ENCODE measurements around the gene CTAGE1.
"Not testable (repeated sequence)": the region's sequence is repeated elsewhere in the genome, so short reads cannot be mapped to it uniquely, and the experiment has no call there.

CTAGE1 gene, protein sequence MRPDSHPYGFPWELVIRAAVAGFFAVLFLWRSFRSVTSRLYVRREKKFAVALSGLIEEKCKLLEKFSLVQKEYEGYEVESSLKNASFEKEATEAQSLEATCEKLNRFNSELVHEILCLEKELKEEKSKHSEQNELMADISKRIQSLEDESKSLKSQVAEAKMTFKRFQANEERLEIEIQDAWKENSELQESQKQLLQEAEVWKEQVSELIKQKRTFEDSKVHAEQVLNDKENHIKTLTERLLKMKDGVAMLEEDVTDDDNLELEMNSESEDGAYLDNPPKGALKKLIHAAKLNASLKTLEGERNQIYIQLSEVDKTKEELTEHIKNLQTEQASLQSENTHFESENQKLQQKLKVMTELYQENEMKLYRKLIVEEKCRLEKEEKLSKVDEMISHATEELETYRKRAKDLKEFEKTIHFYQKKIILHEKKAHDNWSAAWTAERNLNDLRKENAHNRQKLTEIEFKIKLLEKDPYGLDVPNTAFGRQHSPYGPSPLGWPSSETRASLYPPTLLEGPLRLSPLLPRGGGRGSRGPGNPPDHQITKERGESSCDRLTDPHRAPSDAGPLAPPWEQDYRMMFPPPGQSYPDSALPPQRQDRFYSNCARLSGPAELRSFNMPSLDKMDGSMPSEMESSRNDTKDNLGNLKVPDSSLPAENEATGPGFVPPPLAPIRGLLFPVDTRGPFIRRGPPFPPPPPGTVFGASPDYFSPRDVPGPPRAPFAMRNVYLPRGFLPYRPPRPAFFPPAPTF

DNA sequence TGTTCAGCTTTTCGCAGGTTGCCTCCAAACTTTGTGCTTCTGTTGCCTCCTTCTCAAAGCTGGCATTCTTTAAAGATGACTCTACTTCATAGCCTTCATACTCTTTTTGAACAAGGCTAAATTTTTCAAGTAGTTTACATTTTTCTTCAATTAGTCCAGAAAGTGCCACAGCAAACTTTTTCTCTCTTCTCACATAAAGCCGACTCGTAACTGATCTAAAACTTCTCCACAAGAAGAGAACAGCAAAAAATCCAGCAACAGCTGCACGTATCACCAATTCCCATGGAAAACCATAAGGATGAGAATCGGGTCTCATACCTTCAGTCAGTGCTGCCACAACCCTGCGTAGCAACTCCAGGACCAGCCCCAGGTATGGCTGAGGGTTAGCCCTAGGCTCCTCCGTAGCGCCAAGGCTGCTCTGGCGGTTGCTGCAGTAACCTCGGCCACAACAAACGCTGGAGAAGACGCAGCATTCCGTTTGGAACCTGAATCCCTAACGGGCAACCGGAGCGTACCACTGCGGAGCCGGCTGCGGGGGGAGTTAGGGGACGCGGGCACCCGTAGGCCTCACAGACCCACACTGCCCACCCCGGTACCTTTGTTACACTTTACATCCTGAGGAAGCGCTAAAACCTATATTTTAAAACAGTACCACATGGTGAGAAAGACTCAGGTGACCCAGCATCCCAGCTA, at the start of gene CTAGE1:
Gene CTAGE1 (minus strand): TSS at position 420 of the 693 bp plus-strand sequence. CDS start 104 bp downstream, at position 316.
- no peak for DNase-seq

DNA sequence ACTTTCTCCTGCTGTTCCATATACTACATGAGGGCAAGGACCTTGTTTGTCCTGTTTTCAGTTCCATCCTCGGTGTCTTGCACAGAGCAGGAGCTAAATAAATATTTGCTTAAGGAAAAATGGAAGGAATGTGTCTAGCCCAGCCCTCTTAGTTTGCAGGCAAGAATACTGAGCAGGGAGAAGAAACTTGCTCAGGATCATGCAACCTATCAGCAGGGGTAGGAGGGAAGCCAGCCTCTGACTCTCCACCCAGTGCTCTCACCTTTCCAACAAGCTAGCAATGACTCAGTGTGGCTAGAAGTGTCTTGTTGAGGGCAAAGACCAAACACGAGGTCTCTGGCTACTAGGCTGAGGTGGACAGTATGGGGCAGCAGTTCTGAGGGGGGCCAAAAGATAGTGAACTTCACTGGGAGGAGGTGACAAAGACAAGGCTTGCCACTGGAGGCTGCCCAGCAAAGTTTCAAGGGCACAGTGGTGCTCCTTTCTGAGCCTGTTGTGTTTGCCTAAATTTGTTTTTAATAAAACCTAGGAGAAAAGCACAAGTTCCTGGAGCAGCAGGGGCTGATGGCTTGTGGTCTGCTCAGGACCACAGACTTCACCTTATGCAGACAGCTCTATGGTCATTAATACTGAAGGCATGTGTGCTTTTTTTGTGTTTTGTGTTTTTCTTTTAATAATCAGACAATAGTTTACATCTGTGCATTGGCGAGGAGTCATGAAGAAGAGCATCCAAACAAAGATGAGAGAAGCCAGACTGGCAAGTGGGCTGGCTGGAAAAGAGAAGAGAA, 49.1 kb upstream of the CTAGE1 start:
- DNase-seq, result no peak

DNA sequence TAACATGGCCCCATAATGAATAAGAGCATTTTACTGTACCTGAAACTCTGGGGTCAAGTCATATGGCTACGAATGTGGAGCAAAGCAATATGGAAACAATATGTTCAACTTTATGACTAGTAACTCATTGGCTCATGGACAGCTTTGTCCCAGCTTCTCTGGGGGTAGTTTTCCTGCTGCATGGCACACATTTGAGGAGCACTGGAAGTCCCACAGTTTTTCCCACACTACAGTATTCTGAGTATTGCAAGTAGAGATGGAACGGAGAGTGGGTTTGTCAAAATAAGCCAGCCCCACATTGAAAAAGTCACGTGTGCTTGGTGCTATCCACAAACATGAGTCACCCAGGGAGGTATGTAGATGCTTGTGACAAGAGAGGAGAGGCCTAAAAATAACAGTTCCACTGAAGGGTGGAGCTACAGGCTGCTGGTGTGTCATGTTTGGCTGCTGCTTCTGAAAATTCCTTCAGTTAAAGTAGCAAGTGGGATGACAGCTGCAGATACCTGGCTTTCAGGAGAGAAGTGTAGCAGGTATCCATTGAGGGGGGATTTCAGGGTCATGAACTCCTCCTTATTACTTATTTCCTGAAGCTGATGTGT, 48.2 kb upstream of the CTAGE1 start:
- DNase-seq, result no peak

DNA sequence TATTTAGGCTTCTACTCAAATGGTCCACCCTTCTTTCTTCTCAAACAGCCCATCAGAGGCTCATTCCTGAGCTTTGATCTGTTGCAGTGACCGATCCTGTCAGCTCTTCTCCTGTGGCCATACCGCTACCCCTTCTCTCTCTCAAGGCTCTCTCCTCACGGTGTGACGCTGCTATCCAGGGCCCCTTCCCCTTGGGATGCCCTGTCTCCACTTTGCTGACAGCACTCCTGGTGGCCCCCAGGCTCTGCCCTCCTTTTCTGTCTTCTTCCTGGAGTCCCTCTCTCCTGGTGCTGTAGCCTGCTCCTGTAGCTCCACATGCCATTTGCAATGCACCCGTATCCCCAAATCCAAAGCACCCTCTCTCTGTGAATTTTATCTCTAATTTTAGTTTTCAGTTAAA, 45.4 kb upstream of the CTAGE1 start:
- no peak for DNase-seq

DNA sequence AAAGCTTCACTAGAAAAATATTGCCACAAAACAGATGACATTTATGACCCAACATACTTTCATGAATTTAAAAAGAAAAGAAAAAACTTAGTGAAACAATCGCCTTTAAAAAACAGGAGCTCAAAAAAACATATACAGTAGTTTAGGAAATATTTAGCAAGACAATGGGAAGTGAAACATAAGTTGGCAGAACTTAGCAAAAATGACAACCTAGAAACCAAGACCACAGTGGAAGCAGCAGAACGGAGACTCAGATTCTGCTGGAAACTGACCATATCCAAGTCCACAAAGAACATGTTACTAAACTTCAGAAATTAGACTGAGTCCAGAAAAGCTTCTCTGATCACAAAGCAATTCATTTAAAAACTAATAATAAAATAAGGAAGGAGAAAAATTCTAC, 41.8 kb upstream of the CTAGE1 start:
- no peak for DNase-seq

DNA sequence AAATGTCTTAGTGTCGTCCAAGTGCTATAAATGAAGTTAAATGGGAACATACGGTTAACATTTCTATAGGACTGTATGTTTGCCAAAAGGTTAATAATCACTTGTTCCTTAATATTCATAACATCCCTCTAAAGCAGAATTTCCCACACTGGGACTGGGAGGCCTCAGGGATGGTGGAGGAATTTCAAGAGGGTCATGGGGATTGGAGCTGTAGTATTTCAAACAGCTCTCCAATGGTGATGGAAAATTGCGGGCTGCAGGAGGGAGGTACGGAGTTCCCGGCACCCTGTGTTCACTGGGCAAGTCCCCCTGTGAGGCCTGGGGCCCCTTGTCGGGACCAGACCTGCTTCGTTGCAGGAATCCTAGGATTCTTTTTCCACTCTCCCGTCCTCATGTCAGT, 39.8 kb upstream of the CTAGE1 start:
- no peak for DNase-seq

DNA sequence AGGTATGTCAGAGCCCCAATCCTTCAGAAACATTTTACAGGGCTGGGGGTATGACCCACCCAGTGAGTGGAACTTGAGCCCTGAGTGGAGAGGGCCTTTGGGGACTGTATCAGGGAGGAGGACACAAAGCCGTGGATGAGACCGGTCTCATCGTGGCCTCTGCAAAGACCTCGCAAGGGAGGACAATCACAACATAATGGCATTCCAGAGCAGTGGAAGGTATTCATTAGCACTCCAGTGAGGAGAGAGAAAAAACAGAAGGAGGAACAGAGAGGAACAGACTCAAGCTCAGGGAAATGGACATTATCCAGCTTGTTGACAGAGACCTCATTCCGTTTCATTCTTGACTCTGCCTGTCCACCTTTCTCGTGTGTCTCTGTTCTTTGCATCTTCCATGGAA, 38.8 kb upstream of the CTAGE1 start:
- DNase-seq, result no peak

DNA sequence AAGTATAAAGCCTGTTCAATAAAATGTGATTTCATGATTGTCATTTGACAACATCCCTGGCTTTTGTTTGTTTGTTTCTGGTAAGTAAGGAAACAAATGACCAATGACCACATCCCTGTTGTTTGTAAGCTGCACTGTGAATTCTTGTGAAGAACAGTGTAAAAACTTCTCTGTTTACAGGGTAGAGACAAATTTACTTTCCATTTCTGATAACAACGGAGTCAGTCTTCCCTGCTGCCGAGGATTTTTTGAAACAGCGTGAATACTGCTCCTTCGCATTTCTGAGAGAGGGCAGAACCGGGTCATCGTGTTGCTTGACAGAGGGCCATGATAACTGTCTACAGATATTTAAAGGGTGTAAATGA, 38.4 kb upstream of the CTAGE1 start:
- DNase-seq, result no peak

DNA sequence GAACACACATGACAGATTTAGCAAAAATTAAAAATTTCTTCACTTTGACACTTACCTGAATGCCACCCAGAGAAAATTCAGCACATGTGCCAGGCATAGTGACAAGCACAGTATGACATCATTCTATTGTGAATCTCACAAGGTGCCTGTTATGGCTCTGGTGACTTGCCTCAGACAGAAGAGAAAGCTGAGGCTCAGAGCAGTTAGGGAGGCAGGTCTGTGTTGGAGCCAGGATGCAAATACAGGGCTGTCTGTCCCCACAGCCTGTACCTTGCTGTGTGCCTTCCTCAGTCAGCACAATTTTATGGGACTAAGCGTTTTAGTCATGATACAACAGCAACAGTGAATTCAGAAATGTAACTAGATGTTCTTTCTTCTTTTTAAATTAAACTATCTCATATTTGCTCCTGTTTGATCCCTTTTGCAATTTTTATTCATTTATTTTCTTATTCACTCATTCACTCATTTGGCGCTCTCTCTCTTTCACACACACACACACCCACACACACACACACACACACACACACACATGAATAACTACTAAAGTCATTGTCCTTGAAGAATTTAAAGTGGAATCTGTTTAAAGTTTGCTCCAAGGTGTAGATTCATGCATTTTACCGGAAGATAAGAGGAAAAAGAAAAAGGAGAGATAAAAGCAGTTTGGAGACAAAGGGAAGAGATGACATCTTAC, 37.9 kb upstream of the CTAGE1 start:
- no peak for DNase-seq

DNA sequence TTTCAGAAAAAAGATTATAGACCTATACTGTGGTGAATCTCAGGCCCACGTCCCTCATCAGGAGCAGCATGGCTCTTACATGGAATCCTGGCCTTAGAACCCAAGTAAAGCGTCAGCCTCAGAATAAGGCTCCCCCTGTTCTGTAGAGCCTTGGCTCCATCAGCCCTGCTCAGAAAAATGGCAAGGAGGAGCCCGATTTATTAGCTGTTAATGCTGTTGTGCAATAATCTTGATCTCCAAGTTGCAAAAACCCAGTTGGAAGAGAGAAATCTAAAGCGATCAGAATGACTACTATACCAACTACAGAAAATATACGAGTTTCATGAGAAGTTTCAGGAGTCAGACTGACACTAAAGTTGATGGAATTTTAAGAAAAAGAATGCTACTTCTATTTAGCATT, 35.6 kb upstream of the CTAGE1 start:
- DNase-seq, result no peak

DNA sequence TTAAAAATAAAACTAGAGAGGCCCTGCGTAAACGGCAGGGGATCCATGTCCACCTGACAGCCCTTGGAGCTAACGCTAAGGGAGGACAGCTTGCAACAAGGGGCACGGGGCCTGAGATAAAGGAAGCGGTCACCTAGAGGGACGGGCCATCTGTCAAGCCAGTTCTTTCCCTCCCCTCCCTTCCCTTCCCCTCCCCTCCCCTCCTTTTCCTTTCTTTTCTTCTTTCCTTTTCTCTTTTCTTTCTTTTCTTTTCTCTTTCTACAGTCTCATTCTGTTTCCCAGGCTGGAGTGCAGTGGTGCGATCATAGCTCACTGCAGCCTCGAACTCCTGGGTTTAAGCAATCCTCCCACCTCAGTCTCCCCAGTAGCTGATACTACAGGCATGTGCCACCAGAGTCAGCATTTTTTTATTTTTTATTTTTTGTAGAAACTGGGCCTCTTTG, 34.5 kb upstream of the CTAGE1 start:
- no peak for DNase-seq

DNA sequence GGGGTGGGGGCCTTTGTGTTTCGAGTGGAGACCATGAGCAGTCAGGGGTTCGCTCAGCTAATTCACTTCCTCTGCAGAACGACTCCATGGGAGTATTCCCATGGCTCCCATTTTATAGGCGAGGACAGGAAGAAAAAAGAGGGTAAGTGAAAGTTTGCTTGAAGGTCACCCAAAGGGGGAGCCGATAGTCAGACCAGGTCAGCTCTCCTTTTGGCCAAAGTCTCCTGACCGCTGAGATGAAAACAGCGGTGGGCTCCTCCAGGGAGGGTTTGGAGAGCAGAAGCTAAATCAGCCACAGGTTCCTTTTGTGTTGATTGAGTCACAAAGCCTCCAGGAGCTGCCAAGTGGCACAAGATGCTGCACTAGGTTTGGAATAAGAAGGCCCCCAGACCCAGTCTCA, 34.1 kb upstream of the CTAGE1 start:
- DNase-seq, result no peak

DNA sequence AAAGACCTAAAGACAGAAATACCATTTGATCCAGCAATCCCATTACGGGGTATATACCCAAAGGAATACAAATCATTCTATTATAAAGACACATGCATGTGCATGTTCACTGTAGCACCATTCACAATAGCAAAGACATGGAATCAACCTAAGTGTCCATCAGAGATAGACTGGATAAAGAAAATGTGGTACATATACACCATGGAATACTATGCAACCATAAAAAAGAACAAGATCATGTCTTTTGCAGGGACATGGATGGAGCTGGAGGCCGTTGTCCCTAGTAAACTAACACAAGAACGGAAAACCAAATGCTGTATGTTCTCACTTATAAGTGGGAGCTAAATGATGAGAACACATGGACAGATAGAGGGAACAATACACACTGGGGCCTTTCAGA, 33.1 kb upstream of the CTAGE1 start:
- DNase-seq, result not testable (repeated sequence)

DNA sequence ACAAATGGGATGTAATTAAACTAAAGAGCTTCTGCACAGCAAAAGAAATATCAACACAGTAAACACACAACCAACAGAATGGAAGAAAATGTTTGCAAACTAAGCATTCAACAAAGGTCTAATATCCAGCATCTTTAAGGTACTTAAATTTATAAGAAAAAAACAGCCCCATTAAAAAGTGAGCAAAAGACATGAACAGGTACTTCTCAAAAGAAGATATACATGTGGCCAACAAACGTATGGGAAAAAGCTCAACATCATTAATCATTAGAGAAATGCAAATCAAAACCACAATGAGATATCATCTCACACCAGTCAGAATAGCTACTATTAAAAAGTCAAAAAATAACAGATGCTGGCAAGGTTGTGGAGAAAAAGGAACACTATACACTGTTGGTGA, 32.6 kb upstream of the CTAGE1 start:
- DNase-seq, result not testable (repeated sequence)

DNA sequence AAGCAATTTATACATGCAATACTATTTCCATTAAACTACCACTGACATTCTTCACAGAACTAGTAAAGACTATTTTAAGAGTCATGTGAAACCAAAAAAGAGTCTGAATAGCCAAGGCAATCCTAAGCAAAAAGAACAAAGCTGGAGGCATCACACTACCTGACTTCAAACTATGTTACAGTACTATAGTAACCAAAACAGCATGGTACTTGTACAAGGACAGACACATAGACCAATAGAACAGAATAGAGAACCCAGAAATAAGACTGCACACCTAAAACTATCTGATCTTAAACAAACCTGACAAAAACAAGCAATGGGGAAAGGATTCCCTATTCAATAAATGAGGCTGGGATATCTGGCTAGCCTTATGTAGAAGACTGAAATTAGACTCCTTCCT, 32.0 kb upstream of the CTAGE1 start:
- not testable (repeated sequence) for DNase-seq

DNA sequence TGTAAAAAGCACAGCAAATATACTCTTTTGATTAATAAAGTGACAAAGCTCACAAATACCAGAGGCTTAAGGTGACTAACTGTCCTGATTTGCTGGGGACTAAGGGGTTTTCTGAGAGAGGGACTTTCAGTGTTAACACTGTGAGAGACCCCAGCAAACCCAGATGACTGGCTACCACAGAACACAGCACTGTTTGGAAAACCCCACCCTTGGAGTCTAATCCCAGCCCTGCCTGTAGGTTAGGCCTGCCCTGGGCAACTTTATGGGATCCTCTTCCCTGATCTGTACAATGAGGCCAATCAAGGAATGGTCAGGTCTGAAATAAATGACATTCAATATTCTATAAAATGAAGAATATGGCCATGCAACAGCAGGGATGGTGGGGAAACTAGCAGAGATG, 30.5 kb upstream of the CTAGE1 start:
- DNase-seq, result no peak

DNA sequence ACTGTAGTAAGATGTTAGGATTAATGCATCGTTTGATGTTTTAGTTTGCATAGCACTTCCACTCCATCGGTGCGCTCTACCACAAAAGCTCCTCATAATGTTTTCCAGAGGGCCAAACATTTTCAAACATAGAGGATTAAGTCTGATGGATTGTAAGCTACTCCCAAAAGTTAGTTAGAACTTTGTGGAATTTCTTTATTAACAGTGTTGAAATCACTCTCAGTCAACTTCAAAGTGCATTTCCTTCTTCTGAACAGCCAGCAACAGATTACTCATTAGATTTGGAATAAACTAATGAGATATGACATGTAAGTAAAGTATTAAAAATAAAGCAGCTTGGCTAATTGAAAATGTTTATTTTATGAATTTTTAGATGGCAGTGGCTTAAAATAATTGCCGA, 30.1 kb upstream of the CTAGE1 start:
- no peak for DNase-seq

DNA sequence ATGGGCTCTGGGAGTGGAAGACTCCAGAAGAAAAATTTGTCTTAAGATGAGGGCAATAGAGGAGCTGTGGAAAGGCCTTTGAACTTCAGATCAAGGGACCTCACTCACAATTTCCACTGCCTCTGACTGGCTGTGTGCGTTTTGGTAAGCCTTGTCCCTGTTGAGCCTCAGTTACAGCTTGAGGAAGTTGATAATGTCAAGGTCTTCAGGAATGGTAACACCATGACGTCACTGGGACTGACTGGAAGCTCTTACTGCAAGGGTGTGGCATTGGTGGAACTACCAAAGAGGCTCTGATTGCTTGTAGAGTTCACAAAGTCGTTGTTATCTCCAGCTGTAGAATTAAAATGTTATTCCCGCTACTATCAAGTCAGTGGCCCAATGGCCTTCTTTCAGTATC, 29.2 kb upstream of the CTAGE1 start:
- no peak for DNase-seq

DNA sequence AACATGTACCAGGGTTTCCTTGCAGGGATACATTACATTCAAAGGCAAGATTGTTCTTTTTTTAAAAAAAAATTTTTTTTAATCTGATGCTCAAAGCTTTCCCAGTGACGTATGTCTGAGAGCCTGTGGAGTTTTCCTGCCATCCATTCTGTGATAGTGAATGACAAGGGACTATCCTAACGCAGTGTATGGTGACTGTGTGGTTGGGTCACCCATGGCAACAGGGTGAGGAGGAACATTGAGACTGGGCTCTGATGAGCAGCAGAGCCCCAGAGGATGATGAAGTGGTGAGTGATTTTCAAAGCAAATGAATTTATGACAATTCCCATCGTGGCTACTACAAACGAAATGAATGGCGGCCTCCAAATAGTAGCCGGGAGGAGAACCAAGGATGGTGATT, 28.6 kb upstream of the CTAGE1 start:
- no peak for DNase-seq

DNA sequence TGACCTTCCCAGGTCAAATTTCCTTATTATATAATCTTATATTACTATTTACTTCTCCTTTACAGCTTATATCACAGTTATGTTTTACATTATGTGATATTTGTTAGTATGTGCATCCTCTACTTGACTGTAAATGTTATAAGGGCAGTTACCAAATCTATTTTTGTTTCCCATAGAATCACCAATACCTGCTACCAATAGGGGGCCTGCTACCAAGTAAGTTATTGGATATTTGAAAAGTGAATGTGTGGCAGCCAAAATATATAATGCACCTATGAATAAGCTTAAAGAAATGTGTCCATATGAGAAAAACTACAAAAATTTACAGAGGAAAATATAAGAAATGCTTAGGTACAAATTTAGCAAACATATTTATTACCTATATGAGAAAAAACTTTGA, 23.9 kb upstream of the CTAGE1 start:
- DNase-seq, result no peak

DNA sequence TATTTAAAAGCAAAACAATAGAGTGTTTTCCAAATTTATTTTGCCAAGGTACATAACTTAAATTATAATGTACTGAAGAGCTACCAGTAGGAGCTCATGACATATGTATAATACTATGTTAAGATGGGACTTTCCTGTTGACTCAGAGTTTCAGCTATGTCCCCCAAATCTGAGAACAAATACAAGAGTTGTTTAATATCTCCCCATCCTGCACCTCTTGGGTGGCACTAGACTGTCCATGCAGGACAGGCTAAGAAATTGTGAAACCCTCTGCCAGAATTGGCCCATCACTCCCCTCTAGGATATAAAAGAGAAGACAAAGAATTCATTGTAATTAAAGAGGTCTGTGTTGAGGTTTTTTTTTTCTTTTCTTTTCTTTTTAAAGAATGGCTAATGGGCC, 21.7 kb upstream of the CTAGE1 start:
- no peak for DNase-seq

DNA sequence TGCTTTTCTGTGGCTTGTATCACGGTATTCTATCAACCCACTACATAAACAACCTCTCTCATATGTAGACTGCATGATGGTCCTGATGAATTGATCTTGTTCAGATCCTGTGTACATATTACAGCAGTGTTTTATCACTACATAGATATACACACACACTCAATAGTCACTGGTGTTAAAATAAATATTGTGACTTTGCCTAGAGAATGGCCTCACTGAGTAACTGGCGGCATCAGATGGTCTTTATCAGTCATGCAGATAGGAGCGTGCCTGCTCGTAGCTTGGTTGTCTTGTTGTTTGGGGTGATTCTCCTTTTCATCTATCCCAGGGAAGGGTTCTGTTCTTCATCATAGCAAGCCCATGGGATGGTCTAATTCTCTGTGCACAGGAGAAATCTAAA, 18.4 kb upstream of the CTAGE1 start:
- DNase-seq, result no peak

Data from NCI-H446 treated with DMSO at 0.1 percent for 48 hours (cell line).